Body of pancreas (tissue), 4 donors: ENCODE data around the gene SLC25A20. TPM values are rescaled to one million over a fixed set of nuclear protein-coding genes. Genes with fewer than 3 reads are reported as not detected.
A peak's percentile ranks its signal among the peaks of the same experiment; 100 is the strongest.
"Not testable (repeated sequence)": the region's sequence is repeated elsewhere in the genome, so short reads cannot be mapped to it uniquely, and the experiment has no call there.

Source experiments
- ATAC-seq: fragments of 150-250 bp; one replicate; pipeline ENCODE4 v1.9.1; 2016
- DNase-seq, 4 donors: peaks; one replicate each; pipeline ENCODE4 v3.0.0-alpha.2; 2019
- H3K27ac ChIP-seq, 4 donors: fragments of 200-600 bp; sonication (generic); 1 replicate in 3 of 4; 2 replicates in 1 of 4; pipeline versions ENCODE4 v1.5.1 to v1.6.1; 2016 to 2019; ENCODE audit warnings: mild to moderate bottlenecking in 1 of 4, mixed read lengths in 1 of 4, moderate library complexity in 1 of 4
- H3K27me3 ChIP-seq, 2 donors: fragments of 200-600 bp; sonication (generic); one replicate each; pipeline ENCODE4 v1.6.0; 2016; ENCODE audit warnings: mild to moderate bottlenecking in 1 of 2
- H3K36me3 ChIP-seq, 2 donors: fragments of 200-600 bp; sonication (generic); replicated peaks in 1 of 2; 2 replicates each; pipeline ENCODE4 v1.5.1; 2016; ENCODE audit warnings: low read depth in 2 of 2; ENCODE audit not compliant: insufficient read depth in 1 of 2
- H3K4me1 ChIP-seq: fragments of 200-600 bp; sonication (generic); one replicate; pipeline ENCODE4 v1.6.0; 2016
- H3K4me3 ChIP-seq, 2 donors: fragments of 200-600 bp; sonication (generic); 1 replicate in 1 of 2; 2 replicates in 1 of 2; pipeline ENCODE4 v1.5.1; 2016 to 2019
- H3K9me3 ChIP-seq, 3 donors: fragments of 200-600 bp; sonication (generic); 1 replicate in 2 of 3; 2 replicates in 1 of 3; pipeline ENCODE4 v1.5.1; 2016
- CTCF ChIP-seq, 7 experiments: fragments of 450-650 bp in 4 of 7; fragments of 200-600 bp in 3 of 7; sonication (generic) in 3 of 7; IDR thresholded peaks; one replicate each; pipeline ENCODE4 v1.5.1; 2016 to 2019; ENCODE audit warnings: antibody characterized with exemption in 7 of 7
- POLR2A ChIP-seq, 3 donors: fragments of 450-650 bp; IDR thresholded peaks; one replicate each; pipeline ENCODE4 v1.6.1; 2016; ENCODE audit warnings: antibody characterized with exemption in 3 of 3, mild to moderate bottlenecking in 2 of 3
- WGBS, 2 donors: methylation state at CpG; one replicate each; pipeline ENCODE4 v1.1.5; 2017; 5-methylcytosine and 5-hydroxymethylcytosine counted together
- intact Hi-C: fragments of 100-400 bp; cut with DNase I; formaldehyde crosslinking; loops from one replicate; pipeline ENCODE4 v1.15.1; 2023
- total RNA-seq, 2 donors: library from RNA; depleted of rRNA; stranded (reverse); fragments of >200 nt; gene quantifications; one replicate each; pipeline ENCODE4 v1.1.0, GENCODE V29; 2016

The SLC25A20 gene
- total RNA-seq, 2 donors from 2014 or later = 20.8 to 31.4 TPM

GRCh38 chr3:48835650-48836366 is 62.9 kb downstream of the SLC25A20 start:
- Histone ChIP-seq H3K4me1 (peaks cover 7% of the 10 kb centered on the region), H3K36me3 (no peaks in the 10 kb centered on the region), H3K27me3 (no peaks in the 10 kb centered on the region), H3K4me3 (no peak overlapping the region), H3K9me3 (no peaks in the 10 kb centered on the region), H3K27ac (no peak overlapping the region)
- WGBS, 2 donors = 93% methylated on average over 9 to 11 of the region's 11 CpGs
- TF ChIP-seq POLR2A (IDR thresholded peaks at IDR 0.05) = no peak
- TF ChIP-seq CTCF (IDR thresholded peaks at IDR 0.05) = no peak
- intact Hi-C loops = no loop called here
- ATAC-seq (no peak), DNase-seq (no peak)

- Histone ChIP-seq H3K27ac (no peak overlapping the region), H3K9me3 (no peaks in the 10 kb centered on the region), H3K36me3 (no peaks in the 10 kb centered on the region), H3K27me3 (no peaks in the 10 kb centered on the region), H3K4me3 (no peak overlapping the region), H3K4me1 (peaks cover 7% of the 10 kb centered on the region)
- intact Hi-C loops = no loop called here
- DNase-seq (peak in 1 of 4 donors; percentile 23), ATAC-seq (peak; percentile 33)
- TF ChIP-seq CTCF (IDR thresholded peaks at IDR 0.05) = no peak
- TF ChIP-seq POLR2A (IDR thresholded peaks at IDR 0.05) = no peak
Observed at GRCh38 chr3:48832684-48833083, 66.0 kb downstream of the SLC25A20 start.

DNA sequence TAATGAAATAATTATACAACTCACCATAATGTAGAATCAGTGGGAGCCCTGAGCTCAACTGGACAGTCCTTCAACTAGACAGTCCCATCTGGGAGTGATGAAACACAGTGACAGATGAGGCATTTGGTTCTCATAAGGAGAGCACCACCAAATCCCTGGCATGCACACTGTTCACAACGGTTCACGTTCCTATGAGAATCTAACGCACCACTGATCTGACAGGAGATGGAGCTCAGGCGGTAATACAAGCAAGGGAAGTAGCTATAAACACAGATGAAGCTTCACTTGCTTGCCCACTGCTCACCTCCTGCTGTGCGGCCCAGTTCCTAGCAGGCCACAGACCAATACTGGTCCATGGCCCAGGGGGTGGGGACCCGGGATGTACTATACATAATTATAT is 68.0 kb downstream of the SLC25A20 start:
- intact Hi-C loops = no loop called here
- H3K27me3 ChIP-seq = no peaks in the 10 kb centered on the region
- no peak overlapping the region for H3K27ac ChIP-seq
- DNase-seq (no peak), ATAC-seq (no peak)
- H3K9me3 ChIP-seq = no peaks in the 10 kb centered on the region
- TF ChIP-seq CTCF (IDR thresholded peaks at IDR 0.05) = no peak
- no peak for TF ChIP-seq POLR2A (IDR thresholded peaks at IDR 0.05)
- 83% methylated on average over 6 of the region's 6 CpGs for WGBS, 2 donors
- H3K36me3 ChIP-seq = no peaks in the 10 kb centered on the region
- peaks cover 11% of the 10 kb centered on the region for H3K4me1 ChIP-seq
- H3K4me3 ChIP-seq = no peak overlapping the region

GRCh38 chr3:48829525-48829924 is 69.2 kb downstream of the SLC25A20 start:
- H3K27ac ChIP-seq, H3K4me3 ChIP-seq, intact Hi-C loops, DNase-seq, H3K9me3 ChIP-seq, H3K27me3 ChIP-seq, H3K36me3 ChIP-seq, ATAC-seq: not testable (repeated sequence)
- 87 to 91% methylated on average over 11 of the region's 11 CpGs for WGBS, 2 donors
- peaks cover 11% of the 10 kb centered on the region for H3K4me1 ChIP-seq

DNA sequence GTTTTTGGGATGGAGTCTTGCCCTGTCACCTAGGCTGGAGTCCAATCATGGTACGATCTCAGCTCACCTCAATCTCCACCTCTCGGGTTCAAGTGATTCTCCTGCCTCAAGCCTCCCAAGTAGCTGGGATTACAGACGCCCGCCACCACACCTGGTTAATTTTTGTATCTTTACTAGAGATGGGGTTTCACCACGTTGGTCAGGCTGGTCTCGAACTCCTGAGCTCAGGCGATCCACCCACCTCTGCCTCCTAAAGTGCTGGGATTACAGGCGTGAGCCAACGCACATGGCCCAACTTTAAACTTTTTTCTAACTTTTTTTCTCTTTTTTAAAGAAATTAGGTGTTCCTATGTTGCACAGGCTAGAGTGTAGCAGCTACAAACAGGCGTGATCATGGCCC is 70.8 kb downstream of the SLC25A20 start:
- H3K27ac ChIP-seq, H3K4me3 ChIP-seq, DNase-seq, H3K27me3 ChIP-seq, H3K9me3 ChIP-seq, H3K36me3 ChIP-seq, intact Hi-C loops, H3K4me1 ChIP-seq, ATAC-seq: not testable (repeated sequence)
- 93 to 96% methylated on average over 10 of the region's 10 CpGs for WGBS, 2 donors

DNA sequence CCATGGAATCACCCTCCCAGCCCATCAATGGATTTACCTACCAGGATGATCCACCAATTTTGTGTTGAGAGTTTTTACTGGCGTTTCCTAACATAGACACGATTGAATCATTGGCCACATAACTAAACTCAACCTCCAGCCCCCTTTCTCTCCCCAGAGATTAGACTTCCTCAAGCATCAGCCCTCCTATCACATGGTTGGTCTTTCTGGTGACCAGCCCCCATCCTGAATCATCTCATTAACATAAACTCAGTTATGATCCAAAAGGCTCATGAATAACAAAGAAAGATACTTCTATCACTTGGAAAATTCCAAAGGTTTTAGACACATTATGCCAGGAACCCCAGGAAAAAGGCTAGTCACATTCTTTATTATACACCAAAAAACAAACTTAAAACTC is 72.2 kb downstream of the SLC25A20 start:
- no peaks in the 10 kb centered on the region for H3K36me3 ChIP-seq
- no peak for DNase-seq
- H3K27me3 ChIP-seq = no peaks in the 10 kb centered on the region
- no peak for TF ChIP-seq CTCF (IDR thresholded peaks at IDR 0.05)
- no peak for TF ChIP-seq POLR2A (IDR thresholded peaks at IDR 0.05)
- peaks cover 0 to 2% (median 0%) of the 10 kb centered on the region in 3 donors for H3K9me3 ChIP-seq
- no peak for ATAC-seq
- 69 to 81% methylated on average over 2 of the region's 2 CpGs for WGBS, 2 donors
- no peak overlapping the region for H3K4me3 ChIP-seq
- H3K4me1 ChIP-seq = peaks cover 8% of the 10 kb centered on the region
- no peak overlapping the region for H3K27ac ChIP-seq
- intact Hi-C loops = no loop called here
